SH-SY5Y (cell line): ENCODE measurements around the gene LIPH.

ENCODE experiments used
- GATA2 ChIP-seq: IDR thresholded peaks from 2 replicates; pipeline ENCODE4 v1.6.1; 2011; ENCODE audit warnings: mild to moderate bottlenecking, low read depth, low read length
- GATA3 ChIP-seq: IDR thresholded peaks from 2 replicates; pipeline ENCODE4 v1.6.1; 2011; ENCODE audit warnings: low read depth, mild to moderate bottlenecking, low read length, moderate library complexity

GRCh38 chr3:185586686-185587039, 34.3 kb upstream of the LIPH start:
- TF ChIP-seq GATA2 = no peak
- TF ChIP-seq GATA3 = no peak
